DMS153 treated with DMSO at 0.1 percent for 48 hours (cell line): ENCODE data around the gene PPP2R5C.

Experiments used
- DNase-seq: peaks from one replicate; lab custom pipeline; 2025; ENCODE audit not compliant: unreplicated experiment; lab: John Stamatoyannopoulos, UW

The PPP2R5C gene

GRCh38 chr14:101882141-101882935, 120.8 kb downstream of the PPP2R5C start:
- DNase-seq = no peak

- no peak for DNase-seq
These were observed 122.8 kb downstream of the PPP2R5C start for GRCh38 chr14:101884089-101884933.

- DNase-seq = no peak
These were observed 123.5 kb downstream of the PPP2R5C start for GRCh38 chr14:101884934-101885576.

GRCh38 chr14:101887219-101887618, 125.7 kb downstream of the PPP2R5C start:
- DNase-seq = no peak

- no peak for DNase-seq
These were observed 126.7 kb downstream of the PPP2R5C start for GRCh38 chr14:101888182-101888581.

- no peak for DNase-seq
These were observed 127.9 kb downstream of the PPP2R5C start for GRCh38 chr14:101889366-101889765.

- DNase-seq = no peak
These were observed 128.4 kb downstream of the PPP2R5C start for GRCh38 chr14:101889898-101890297.

- no peak for DNase-seq
These were observed 130.0 kb downstream of the PPP2R5C start for GRCh38 chr14:101891471-101891870.

GRCh38 chr14:101893759-101894158, 132.2 kb downstream of the PPP2R5C start:
- no peak for DNase-seq

GRCh38 chr14:101894365-101895081, 133.0 kb downstream of the PPP2R5C start:
- DNase-seq = no peak

GRCh38 chr14:101895256-101895655, 133.7 kb downstream of the PPP2R5C start:
- DNase-seq = no peak

- no peak for DNase-seq
These were observed 135.8 kb downstream of the PPP2R5C start for GRCh38 chr14:101897326-101897725.

- no peak for DNase-seq
These were observed 136.9 kb downstream of the PPP2R5C start for GRCh38 chr14:101898416-101898815.

GRCh38 chr14:101899263-101899662, 137.8 kb downstream of the PPP2R5C start:
- no peak for DNase-seq

- no peak for DNase-seq
These were observed 138.7 kb downstream of the PPP2R5C start for GRCh38 chr14:101900253-101900652.

- DNase-seq = no peak
These were observed 141.6 kb downstream of the PPP2R5C start for GRCh38 chr14:101903111-101903561.

- no peak for DNase-seq
These were observed 144.1 kb downstream of the PPP2R5C start for GRCh38 chr14:101905614-101906013.

- DNase-seq = no peak
These were observed 145.1 kb downstream of the PPP2R5C start for GRCh38 chr14:101906645-101907044.

GRCh38 chr14:101907619-101908018, 146.1 kb downstream of the PPP2R5C start:
- no peak for DNase-seq

GRCh38 chr14:101908795-101909194, 147.3 kb downstream of the PPP2R5C start:
- no peak for DNase-seq
